Measurements from ENCODE around the gene ATP10D. TPM values are rescaled to one million over a fixed set of nuclear protein-coding genes. Genes with fewer than 3 reads are reported as not detected.

Gene ATP10D
- total RNA-seq, 1 donor from 2014 or later = 12.9 TPM

DNA sequence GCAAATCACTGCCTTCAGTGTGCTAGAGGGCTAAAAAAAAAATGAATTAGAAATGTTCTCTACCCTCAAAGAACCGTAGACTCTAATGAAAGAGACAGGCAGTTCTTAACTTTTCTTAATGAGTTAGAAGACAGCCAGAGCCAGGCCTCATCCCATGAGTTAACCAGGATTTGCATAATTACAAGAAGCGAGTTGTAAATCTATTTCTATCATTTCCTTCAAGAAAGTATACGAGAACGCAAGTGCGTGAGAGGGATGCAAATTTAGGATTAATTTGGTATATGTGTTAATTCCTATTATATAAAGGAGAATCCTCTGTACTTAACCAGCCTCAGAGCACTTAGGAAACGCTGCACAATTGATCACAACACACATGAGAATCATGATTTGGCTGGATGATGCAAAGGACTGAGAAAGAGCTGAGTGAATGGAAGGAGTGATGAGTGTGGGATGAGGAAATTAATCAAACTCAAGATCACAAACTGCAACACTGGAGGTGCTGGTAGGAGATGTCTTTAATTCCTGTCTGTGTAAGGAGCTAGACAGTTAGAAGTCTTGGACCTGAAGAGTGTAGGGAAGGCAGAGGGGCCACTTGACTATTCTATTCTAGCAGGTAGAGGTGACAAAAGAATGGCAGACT lies 157.2 kb downstream of the ATP10D start:
- peaks cover 8% of the 10 kb centered on the region for H3K9me3 Mint-ChIP-seq (ENCODE audit: unreplicated experiment)
- peaks cover 10% of the 10 kb centered on the region for H3K27me3 Mint-ChIP-seq (ENCODE audit: unreplicated experiment)
- no peak for TF ChIP-seq CTCF (IDR thresholded peaks at IDR 0.05; ENCODE audit: partially characterized antibody, unreplicated experiment)
- H3K36me3 Mint-ChIP-seq (ENCODE audit: unreplicated experiment) = peaks cover 5% of the 10 kb centered on the region
- peak overlapping the region; percentile 63 for H3K4me3 Mint-ChIP-seq (ENCODE audit: unreplicated experiment)
- no peak for DNase-seq
- peak overlapping the region; percentile 92 for H3K27ac Mint-ChIP-seq (ENCODE audit: unreplicated experiment)
- peaks cover 46% of the 10 kb centered on the region for H3K4me1 Mint-ChIP-seq (ENCODE audit: low read depth, unreplicated experiment)

Other genes with a start within 250 kb of the ATP10D start
- gene COMMD8, start 21.6 kb upstream of the ATP10D start, total RNA-seq (ENCODE audit: unreplicated experiment) = 8.2 TPM